ENCODE measurements around the gene NSD1. TPM values are rescaled to one million over a fixed set of nuclear protein-coding genes. Genes with fewer than 3 reads are reported as not detected.

Gene NSD1
- total and polyA plus RNA-seq, 2 donors, result 14.7 to 85.7 TPM

GRCh38 chr5:177261510-177261909 lies 127.9 kb downstream of the NSD1 start:
- H3K4me3 ChIP-seq (ENCODE audit: low read depth, low read length), result no peak overlapping the region
- H3K27ac ChIP-seq (ENCODE audit: low read depth), result no peak overlapping the region
- H3K4me1 ChIP-seq (ENCODE audit: insufficient read depth), result no peaks in the 10 kb centered on the region
- 96% methylated on average over 1 of the region's 1 CpG for WGBS
- no peak for DNase-seq (ENCODE audit: extremely low spot score)
- H3K36me3 ChIP-seq (ENCODE audit: insufficient read depth), result peaks cover 3% of the 10 kb centered on the region

GRCh38 chr5:177264178-177264577 lies 130.6 kb downstream of the NSD1 start:
- H3K36me3 ChIP-seq (ENCODE audit: insufficient read depth), result peaks cover 6% of the 10 kb centered on the region
- WGBS, result 83% methylated on average over 1 of the region's 1 CpG

GRCh38 chr5:177265395-177265794 lies 131.8 kb downstream of the NSD1 start:
- WGBS, result 93% methylated on average over 16 of the region's 16 CpGs
- no peak overlapping the region for H3K27ac ChIP-seq (ENCODE audit: low read depth)
- H3K4me1 ChIP-seq (ENCODE audit: insufficient read depth), result no peaks in the 10 kb centered on the region
- no peak overlapping the region for H3K4me3 ChIP-seq (ENCODE audit: low read depth, low read length)
- no peak for DNase-seq (ENCODE audit: extremely low spot score)
- peaks cover 8% of the 10 kb centered on the region for H3K36me3 ChIP-seq (ENCODE audit: insufficient read depth)

More at GRCh38 chr5:177264178-177264577, 130.6 kb downstream of the NSD1 start:
- H3K4me3 ChIP-seq (ENCODE audit: low read depth, low read length), result no peak overlapping the region
- H3K4me1 ChIP-seq (ENCODE audit: insufficient read depth), result no peaks in the 10 kb centered on the region
- no peak for DNase-seq (ENCODE audit: extremely low spot score)
- H3K27ac ChIP-seq (ENCODE audit: low read depth), result no peak overlapping the region

- DNase-seq (ENCODE audit: extremely low spot score), result no peak
- Histone ChIP-seq H3K4me1 (ENCODE audit: insufficient read depth) (no peaks in the 10 kb centered on the region), H3K4me3 (ENCODE audit: low read depth, low read length) (no peak overlapping the region), H3K36me3 (ENCODE audit: insufficient read depth) (peaks cover 6% of the 10 kb centered on the region), H3K27ac (ENCODE audit: low read depth) (no peak overlapping the region)
- WGBS, result 89% methylated on average over 7 of the region's 7 CpGs
These were observed 135.8 kb downstream of the NSD1 start for GRCh38 chr5:177269232-177269895.

GRCh38 chr5:177269976-177270375 lies 136.4 kb downstream of the NSD1 start:
- Histone ChIP-seq H3K4me1 (ENCODE audit: insufficient read depth) (no peaks in the 10 kb centered on the region), H3K27ac (ENCODE audit: low read depth) (no peak overlapping the region), H3K4me3 (ENCODE audit: low read depth, low read length) (no peak overlapping the region), H3K36me3 (ENCODE audit: insufficient read depth) (peaks cover 6% of the 10 kb centered on the region)
- DNase-seq (ENCODE audit: extremely low spot score), result no peak
- 80% methylated on average over 3 of the region's 3 CpGs for WGBS

GRCh38 chr5:177270653-177271052 lies 137.1 kb downstream of the NSD1 start:
- 88% methylated on average over 3 of the region's 3 CpGs for WGBS
- DNase-seq (ENCODE audit: extremely low spot score), result no peak
- H3K4me3 ChIP-seq (ENCODE audit: low read depth, low read length), result no peak overlapping the region
- H3K27ac ChIP-seq (ENCODE audit: low read depth), result no peak overlapping the region
- no peaks in the 10 kb centered on the region for H3K4me1 ChIP-seq (ENCODE audit: insufficient read depth)
- H3K36me3 ChIP-seq (ENCODE audit: insufficient read depth), result peaks cover 6% of the 10 kb centered on the region

GRCh38 chr5:177271113-177271512 lies 137.5 kb downstream of the NSD1 start:
- no peaks in the 10 kb centered on the region for H3K4me1 ChIP-seq (ENCODE audit: insufficient read depth)
- WGBS, result 93% methylated on average over 4 of the region's 4 CpGs
- DNase-seq (ENCODE audit: extremely low spot score), result no peak
- no peak overlapping the region for H3K4me3 ChIP-seq (ENCODE audit: low read depth, low read length)
- H3K27ac ChIP-seq (ENCODE audit: low read depth), result no peak overlapping the region
- peaks cover 9% of the 10 kb centered on the region for H3K36me3 ChIP-seq (ENCODE audit: insufficient read depth)

- no peak overlapping the region for H3K4me3 ChIP-seq (ENCODE audit: low read depth, low read length)
- H3K27ac ChIP-seq (ENCODE audit: low read depth), result no peak overlapping the region
- peaks cover 9% of the 10 kb centered on the region for H3K36me3 ChIP-seq (ENCODE audit: insufficient read depth)
- no peaks in the 10 kb centered on the region for H3K4me1 ChIP-seq (ENCODE audit: insufficient read depth)
- no peak for DNase-seq (ENCODE audit: extremely low spot score)
- 95% methylated on average over 6 of the region's 6 CpGs for WGBS
These were observed 142.3 kb downstream of the NSD1 start for GRCh38 chr5:177275883-177276282.

- 61% methylated on average over 1 of the region's 1 CpG for WGBS
- no peak for DNase-seq (ENCODE audit: extremely low spot score)
- Histone ChIP-seq H3K27ac (ENCODE audit: low read depth) (no peak overlapping the region), H3K4me3 (ENCODE audit: low read depth, low read length) (no peak overlapping the region), H3K4me1 (ENCODE audit: insufficient read depth) (no peaks in the 10 kb centered on the region), H3K36me3 (ENCODE audit: insufficient read depth) (peaks cover 9% of the 10 kb centered on the region)
These were observed 143.3 kb downstream of the NSD1 start for GRCh38 chr5:177276886-177277285.

- WGBS, result 87% methylated on average over 2 of the region's 2 CpGs
- DNase-seq (ENCODE audit: extremely low spot score), result no peak
- peaks cover 5% of the 10 kb centered on the region for H3K36me3 ChIP-seq (ENCODE audit: insufficient read depth)
- no peak overlapping the region for H3K27ac ChIP-seq (ENCODE audit: low read depth)
- H3K4me1 ChIP-seq (ENCODE audit: insufficient read depth), result no peaks in the 10 kb centered on the region
- no peak overlapping the region for H3K4me3 ChIP-seq (ENCODE audit: low read depth, low read length)
These were observed 154.6 kb downstream of the NSD1 start for GRCh38 chr5:177288191-177288590.

- no peak for DNase-seq (ENCODE audit: extremely low spot score)
- WGBS, result 94% methylated on average over 12 of the region's 12 CpGs
- Histone ChIP-seq H3K4me1 (ENCODE audit: insufficient read depth) (no peaks in the 10 kb centered on the region), H3K27ac (ENCODE audit: low read depth) (no peak overlapping the region), H3K4me3 (ENCODE audit: low read depth, low read length) (no peak overlapping the region), H3K36me3 (ENCODE audit: insufficient read depth) (peaks cover 15% of the 10 kb centered on the region)
These were observed 157.4 kb downstream of the NSD1 start for GRCh38 chr5:177290816-177291596.

- Histone ChIP-seq H3K4me3 (ENCODE audit: low read depth, low read length) (no peak overlapping the region), H3K4me1 (ENCODE audit: insufficient read depth) (no peaks in the 10 kb centered on the region), H3K36me3 (ENCODE audit: insufficient read depth) (peaks cover 12% of the 10 kb centered on the region), H3K27ac (ENCODE audit: low read depth) (no peak overlapping the region)
- DNase-seq (ENCODE audit: extremely low spot score), result no peak
- WGBS, result 97% methylated on average over 7 of the region's 7 CpGs
These were observed 158.2 kb downstream of the NSD1 start for GRCh38 chr5:177291735-177292134.

- no peak for DNase-seq (ENCODE audit: extremely low spot score)
- Histone ChIP-seq H3K4me1 (ENCODE audit: insufficient read depth) (no peaks in the 10 kb centered on the region), H3K27ac (ENCODE audit: low read depth) (no peak overlapping the region), H3K36me3 (ENCODE audit: insufficient read depth) (peaks cover 10% of the 10 kb centered on the region), H3K4me3 (ENCODE audit: low read depth, low read length) (no peak overlapping the region)
- 94% methylated on average over 12 of the region's 12 CpGs for WGBS
These were observed 160.4 kb downstream of the NSD1 start for GRCh38 chr5:177293819-177294581.

Measured in urinary bladder (tissue), 4 donors.